Measurements from ENCODE around the gene ELMO1. TPM values are rescaled to one million over a fixed set of nuclear protein-coding genes. Genes with fewer than 3 reads are reported as not detected.

ELMO1 gene
- total RNA-seq, 1 experiment from 2014 or later: 1.1 TPM

- Histone ChIP-seq H3K9me3 (ENCODE audit: control insufficient read depth in 1 of 2, insufficient read depth in 1 of 2, low read depth in 1 of 2, low read length in 2 of 2) (no peaks in the 10 kb centered on the region), H3K36me3 (ENCODE audit: control insufficient read depth in 1 of 2, insufficient read depth in 2 of 2, low read length in 2 of 2) (no peaks in the 10 kb centered on the region), H4K20me1 (ENCODE audit: insufficient read depth) (no peaks in the 10 kb centered on the region), H2AFZ (ENCODE audit: low read depth, low read length, poor library complexity, severe bottlenecking) (no peak overlapping the region), H3K4me2 (ENCODE audit: low read length) (no peak overlapping the region), H3K27me3 (ENCODE audit: insufficient read depth, low read length) (peaks cover 58% of the 10 kb centered on the region), H3K9ac (ENCODE audit: low read length) (no peak overlapping the region), H3K9me2 (ENCODE audit: insufficient read depth) (no peaks in the 10 kb centered on the region), H3K4me3 (replicated peaks in 1 of 2; ENCODE audit: low read depth in 1 of 2, low read length in 2 of 2) (no peak overlapping the region), H3K4me1 (ENCODE audit: control insufficient read depth in 1 of 2, insufficient read depth in 2 of 2, low read length in 2 of 2) (no peaks in the 10 kb centered on the region), H3K27ac (ENCODE audit: low read depth, low read length) (no peak overlapping the region), H3K79me2 (ENCODE audit: insufficient read depth, low read length) (no peaks in the 10 kb centered on the region)
- ChIA-PET POLR2A (no interaction called here), RAD21 (ENCODE audit: low non-redundant PET in 1 of 2, low total read pairs in 2 of 2, uncharacterized antibody in 2 of 2, unreplicated experiment in 2 of 2) (no interaction called here), CTCF (interaction anchor here (0.7 to 2.5 kb wide), 15 partner anchors 8 to 1134 kb away, joined by 3 to 22 read pairs (median 4); no protein-coding TSS in a partner anchor)
- intact Hi-C loops (cut with micrococcal nuclease): loop anchor here (10.0 kb wide), 1 partner anchor 1140 kb away; no protein-coding TSS in a partner anchor
- BruUV-seq (replicated peaks): no TSS peak
- ATAC-seq (no peak), DNase-seq (ENCODE audit: low read depth, low spot score) (no peak)
- no peak for TF ChIP-seq YY1 (IDR thresholded peaks at IDR 0.05; ENCODE audit: extremely low read depth, insufficient replicate concordance, low read depth, low read length)
- no peak for TF ChIP-seq ZNF274 (IDR thresholded peaks at IDR 0.05; ENCODE audit: low read depth, low read length)
Observed at GRCh38 chr7:37234334-37234733, 214.3 kb downstream of the ELMO1 start.

DNA sequence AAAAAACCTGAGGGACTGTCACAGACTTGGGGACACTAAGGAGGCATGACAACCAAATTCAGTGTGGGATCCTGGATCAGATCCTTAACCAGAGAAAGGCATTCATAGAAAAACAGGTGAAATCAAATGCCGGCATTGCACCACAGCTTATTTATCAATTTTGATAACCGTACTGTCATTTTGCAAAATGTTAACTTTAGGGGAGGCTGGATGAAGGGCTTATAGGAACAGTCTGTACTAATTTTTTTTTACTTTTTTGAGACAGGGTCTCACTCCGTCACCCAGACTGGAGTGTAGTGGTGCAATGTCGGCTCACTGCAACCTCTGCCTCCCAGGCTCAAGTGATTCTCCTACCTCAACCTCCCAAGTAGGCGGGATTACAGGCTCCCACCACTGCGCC is 217.1 kb downstream of the ELMO1 start:
- intact Hi-C loops (cut with micrococcal nuclease): loop anchor here (10.0 kb wide), 1 partner anchor 1143 kb away; no protein-coding TSS in a partner anchor
- CTCF ChIA-PET: no interaction called here
- no peak for TF ChIP-seq TCF7L2 (IDR thresholded peaks at IDR 0.05; ENCODE audit: borderline replicate concordance, extremely low read depth, insufficient read depth, insufficient read length)
- TF ChIP-seq SP1 (IDR thresholded peaks at IDR 0.05; ENCODE audit: low read depth): no peak
- no peak for TF ChIP-seq JUND (IDR thresholded peaks at IDR 0.05)
- TF ChIP-seq YY1 (IDR thresholded peaks at IDR 0.05; ENCODE audit: extremely low read depth, insufficient replicate concordance, low read depth, low read length): no peak
- TF ChIP-seq RAD21 (IDR thresholded peaks at IDR 0.05; ENCODE audit: low read depth): no peak
- no peak for TF ChIP-seq EGR1 (IDR thresholded peaks at IDR 0.05; ENCODE audit: low read depth)
- no peak for TF ChIP-seq POLR2AphosphoS5 (IDR thresholded peaks at IDR 0.05; ENCODE audit: low read depth, low read length)
- TF ChIP-seq, protein P1, sequence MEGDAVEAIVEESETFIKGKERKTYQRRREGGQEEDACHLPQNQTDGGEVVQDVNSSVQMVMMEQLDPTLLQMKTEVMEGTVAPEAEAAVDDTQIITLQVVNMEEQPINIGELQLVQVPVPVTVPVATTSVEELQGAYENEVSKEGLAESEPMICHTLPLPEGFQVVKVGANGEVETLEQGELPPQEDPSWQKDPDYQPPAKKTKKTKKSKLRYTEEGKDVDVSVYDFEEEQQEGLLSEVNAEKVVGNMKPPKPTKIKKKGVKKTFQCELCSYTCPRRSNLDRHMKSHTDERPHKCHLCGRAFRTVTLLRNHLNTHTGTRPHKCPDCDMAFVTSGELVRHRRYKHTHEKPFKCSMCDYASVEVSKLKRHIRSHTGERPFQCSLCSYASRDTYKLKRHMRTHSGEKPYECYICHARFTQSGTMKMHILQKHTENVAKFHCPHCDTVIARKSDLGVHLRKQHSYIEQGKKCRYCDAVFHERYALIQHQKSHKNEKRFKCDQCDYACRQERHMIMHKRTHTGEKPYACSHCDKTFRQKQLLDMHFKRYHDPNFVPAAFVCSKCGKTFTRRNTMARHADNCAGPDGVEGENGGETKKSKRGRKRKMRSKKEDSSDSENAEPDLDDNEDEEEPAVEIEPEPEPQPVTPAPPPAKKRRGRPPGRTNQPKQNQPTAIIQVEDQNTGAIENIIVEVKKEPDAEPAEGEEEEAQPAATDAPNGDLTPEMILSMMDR (IDR thresholded peaks at IDR 0.05 in 2 of 3, conservative IDR thresholded peaks at IDR 0.05 in 1 of 3; ENCODE audit: borderline replicate concordance in 1 of 3, insufficient read depth in 1 of 3, low read depth in 2 of 3, low read length in 2 of 3): no peak
- TF ChIP-seq FOSL1 (IDR thresholded peaks at IDR 0.05; ENCODE audit: low read depth): no peak
- TF ChIP-seq ZFX (IDR thresholded peaks at IDR 0.05): no peak
- no peak for TF ChIP-seq EZH2phosphoT487 (IDR thresholded peaks at IDR 0.05; ENCODE audit: borderline replicate concordance)
- TF ChIP-seq REST (IDR thresholded peaks at IDR 0.05; ENCODE audit: low read depth): no peak
- TF ChIP-seq POLR2A (IDR thresholded peaks at IDR 0.05; ENCODE audit: borderline replicate concordance, extremely low read depth, insufficient read depth, insufficient read length): no peak

More for the DNA sequence above, 217.1 kb downstream of the ELMO1 start:
- Histone ChIP-seq H3K79me2 (ENCODE audit: insufficient read depth, low read length) (no peaks in the 10 kb centered on the region), H3K9me3 (ENCODE audit: control insufficient read depth in 1 of 2, insufficient read depth in 1 of 2, low read depth in 1 of 2, low read length in 2 of 2) (no peaks in the 10 kb centered on the region), H3K4me2 (ENCODE audit: low read length) (no peak overlapping the region), H4K20me1 (ENCODE audit: insufficient read depth) (no peaks in the 10 kb centered on the region), H2AFZ (ENCODE audit: low read depth, low read length, poor library complexity, severe bottlenecking) (no peak overlapping the region), H3K4me3 (replicated peaks in 1 of 2; ENCODE audit: low read depth in 1 of 2, low read length in 2 of 2) (no peak overlapping the region), H3K4me1 (ENCODE audit: control insufficient read depth in 1 of 2, insufficient read depth in 2 of 2, low read length in 2 of 2) (no peaks in the 10 kb centered on the region), H3K36me3 (ENCODE audit: control insufficient read depth in 1 of 2, insufficient read depth in 2 of 2, low read length in 2 of 2) (no peaks in the 10 kb centered on the region), H3K9me2 (ENCODE audit: insufficient read depth) (no peaks in the 10 kb centered on the region), H3K9ac (ENCODE audit: low read length) (no peak overlapping the region), H3K27ac (ENCODE audit: low read depth, low read length) (no peak overlapping the region), H3K27me3 (ENCODE audit: insufficient read depth, low read length) (peaks cover 74% of the 10 kb centered on the region)
- ChIA-PET POLR2A (no interaction called here), RAD21 (ENCODE audit: low non-redundant PET in 1 of 2, low total read pairs in 2 of 2, uncharacterized antibody in 2 of 2, unreplicated experiment in 2 of 2) (no interaction called here)
- no TSS peak for BruUV-seq (replicated peaks)
- no peak for ATAC-seq
- no peak for DNase-seq (ENCODE audit: low read depth, low spot score)
